Retinal pigment epithelial cell (primary cell): ENCODE measurements around the gene PDK2.

Experiments used
- DNase-seq: peaks from one replicate; pipeline ENCODE4 v3.0.0-alpha.2; 2010; ENCODE audit warnings: low read depth
- H3K4me3 ChIP-seq: 2 replicates; pipeline ENCODE4 v1.5.1; 2011; ENCODE audit warnings: mild to moderate bottlenecking, low read length, control low read depth, moderate library complexity
- TF ChIP-seq, protein P1 (sequence below): conservative IDR thresholded peaks from 2 replicates; pipeline ENCODE4 v1.5.1; 2011; ENCODE audit warnings: low read depth, low read length, control low read depth, inconsistent platforms

The PDK2 gene

DNA sequence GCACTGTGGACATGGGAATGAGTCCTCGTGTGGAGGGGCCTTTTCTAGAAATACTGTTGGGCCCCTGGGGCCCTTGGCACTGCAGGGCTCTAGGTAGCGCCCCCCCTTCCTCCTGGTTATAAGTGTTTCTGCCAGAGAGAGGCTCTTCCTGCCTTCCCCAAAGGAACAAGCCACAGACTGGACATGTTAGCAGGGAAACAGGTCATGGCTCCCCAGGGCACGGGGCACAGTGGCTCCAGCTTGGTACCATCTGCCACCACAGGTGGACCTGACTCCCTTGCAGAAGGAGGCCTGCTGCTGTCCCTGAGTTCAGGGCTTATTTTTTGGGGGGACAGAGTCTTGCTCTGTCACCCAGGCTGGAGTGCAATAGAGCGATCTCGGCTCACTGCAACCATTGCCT lies 8.8 kb downstream of the PDK2 start:
- TF ChIP-seq, protein P1, sequence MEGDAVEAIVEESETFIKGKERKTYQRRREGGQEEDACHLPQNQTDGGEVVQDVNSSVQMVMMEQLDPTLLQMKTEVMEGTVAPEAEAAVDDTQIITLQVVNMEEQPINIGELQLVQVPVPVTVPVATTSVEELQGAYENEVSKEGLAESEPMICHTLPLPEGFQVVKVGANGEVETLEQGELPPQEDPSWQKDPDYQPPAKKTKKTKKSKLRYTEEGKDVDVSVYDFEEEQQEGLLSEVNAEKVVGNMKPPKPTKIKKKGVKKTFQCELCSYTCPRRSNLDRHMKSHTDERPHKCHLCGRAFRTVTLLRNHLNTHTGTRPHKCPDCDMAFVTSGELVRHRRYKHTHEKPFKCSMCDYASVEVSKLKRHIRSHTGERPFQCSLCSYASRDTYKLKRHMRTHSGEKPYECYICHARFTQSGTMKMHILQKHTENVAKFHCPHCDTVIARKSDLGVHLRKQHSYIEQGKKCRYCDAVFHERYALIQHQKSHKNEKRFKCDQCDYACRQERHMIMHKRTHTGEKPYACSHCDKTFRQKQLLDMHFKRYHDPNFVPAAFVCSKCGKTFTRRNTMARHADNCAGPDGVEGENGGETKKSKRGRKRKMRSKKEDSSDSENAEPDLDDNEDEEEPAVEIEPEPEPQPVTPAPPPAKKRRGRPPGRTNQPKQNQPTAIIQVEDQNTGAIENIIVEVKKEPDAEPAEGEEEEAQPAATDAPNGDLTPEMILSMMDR: no peak
- DNase-seq: no peak
- no peak overlapping the region for H3K4me3 ChIP-seq

- no peak for DNase-seq
- no peak overlapping the region for H3K4me3 ChIP-seq
These were observed 10.7 kb downstream of the PDK2 start for GRCh38 chr17:50105811-50106210.

GRCh38 chr17:50106393-50107131 lies 11.4 kb downstream of the PDK2 start:
- no peak for DNase-seq
- TF ChIP-seq, protein P1: no peak
- no peak overlapping the region for H3K4me3 ChIP-seq

More at GRCh38 chr17:50105811-50106210, 10.7 kb downstream of the PDK2 start:
- TF ChIP-seq, protein P1: no peak

DNA sequence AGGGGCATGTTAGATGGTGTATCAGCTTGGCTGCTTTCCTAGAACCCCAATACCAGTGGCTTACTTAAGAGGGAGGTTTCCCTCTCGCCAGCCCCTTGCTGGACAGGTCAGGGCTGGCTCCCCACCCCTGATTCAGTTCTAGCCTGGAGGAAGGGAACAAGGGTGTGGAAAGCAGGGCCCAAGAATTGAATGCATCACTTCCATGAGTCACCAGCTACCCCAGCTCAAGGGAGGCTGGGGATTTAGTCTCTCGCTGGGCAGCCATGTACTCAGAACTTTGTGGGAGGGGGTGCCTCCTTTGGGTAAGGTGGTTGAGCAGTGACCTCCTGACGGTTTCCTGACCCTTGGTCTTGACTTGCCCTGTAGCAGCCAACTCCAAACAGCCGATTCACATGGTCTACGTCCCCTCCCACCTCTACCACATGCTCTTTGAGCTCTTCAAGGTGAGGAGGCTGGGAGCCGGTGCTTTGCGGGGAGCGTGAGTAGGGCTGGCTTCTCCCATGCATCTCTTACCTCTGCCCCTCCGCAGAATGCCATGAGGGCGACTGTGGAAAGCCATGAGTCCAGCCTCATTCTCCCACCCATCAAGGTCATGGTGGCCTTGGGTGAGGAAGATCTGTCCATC lies 12.8 kb downstream of the PDK2 start:
- DNase-seq: no peak
- no peak overlapping the region for H3K4me3 ChIP-seq
- TF ChIP-seq, protein P1: no peak

DNA sequence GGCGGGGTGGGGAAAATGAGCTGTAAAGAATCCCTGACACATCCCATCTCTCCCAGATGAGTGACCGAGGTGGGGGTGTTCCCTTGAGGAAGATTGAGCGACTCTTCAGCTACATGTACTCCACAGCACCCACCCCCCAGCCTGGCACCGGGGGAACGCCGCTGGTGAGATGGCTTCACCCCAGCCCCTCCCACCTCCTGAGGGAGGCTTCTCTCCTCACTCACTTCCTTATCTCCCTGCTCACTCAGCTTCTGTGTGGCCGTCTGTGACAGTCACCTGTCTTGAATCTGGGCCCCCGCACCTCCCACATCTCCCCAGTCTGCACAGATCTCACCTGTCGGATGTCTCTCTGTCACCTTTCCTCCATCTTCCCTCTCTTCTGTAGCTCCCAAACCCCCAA lies 13.4 kb downstream of the PDK2 start:
- no peak overlapping the region for H3K4me3 ChIP-seq
- TF ChIP-seq, protein P1: no peak
- no peak for DNase-seq

DNA sequence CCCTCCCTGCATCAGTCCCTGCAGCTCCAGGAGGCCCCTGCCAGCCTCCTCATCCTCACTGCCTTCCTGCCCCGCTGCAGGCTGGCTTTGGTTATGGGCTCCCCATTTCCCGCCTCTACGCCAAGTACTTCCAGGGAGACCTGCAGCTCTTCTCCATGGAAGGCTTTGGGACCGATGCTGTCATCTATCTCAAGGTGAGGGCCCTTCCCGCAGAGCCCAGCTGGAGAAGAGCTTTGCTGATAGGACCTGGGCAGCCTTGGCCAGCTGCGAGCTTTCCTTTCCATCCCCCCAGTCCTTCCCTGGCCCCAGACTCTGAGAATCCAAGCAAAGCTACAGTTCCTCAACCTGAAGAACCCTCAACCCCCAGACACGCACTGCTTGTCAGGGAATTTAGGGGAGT lies 14.1 kb downstream of the PDK2 start:
- TF ChIP-seq, protein P1: no peak
- no peak for DNase-seq
- H3K4me3 ChIP-seq: no peak overlapping the region

DNA sequence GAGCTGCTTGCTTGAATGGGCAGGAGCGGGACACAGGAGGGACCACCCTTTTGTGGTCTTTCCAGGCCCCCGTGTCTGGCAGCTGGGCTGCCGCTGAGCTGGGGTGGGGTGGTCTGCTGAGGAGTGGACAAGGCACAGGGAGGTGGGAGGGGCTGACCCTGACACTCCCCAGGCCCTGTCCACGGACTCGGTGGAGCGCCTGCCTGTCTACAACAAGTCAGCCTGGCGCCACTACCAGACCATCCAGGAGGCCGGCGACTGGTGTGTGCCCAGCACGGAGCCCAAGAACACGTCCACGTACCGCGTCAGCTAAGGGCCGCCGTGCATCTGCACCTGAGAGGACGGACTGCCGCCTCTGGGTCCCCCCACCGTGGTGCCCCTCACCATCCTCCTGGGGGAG lies 14.6 kb downstream of the PDK2 start:
- no peak for DNase-seq
- H3K4me3 ChIP-seq: no peak overlapping the region
- TF ChIP-seq, protein P1: no peak
